ENCODE data around the gene GRIK4. TPM values are rescaled to one million over a fixed set of nuclear protein-coding genes. Genes with fewer than 3 reads are reported as not detected.

Gene GRIK4
- total RNA-seq, 2 experiments from 2014 or later = not detected

GRCh38 chr11:120995184-120995583, 483.6 kb downstream of the GRIK4 start:
- Mint-ChIP-seq H3K9me3 (no peaks in the 10 kb centered on the region), H3K4me3 (no peak overlapping the region), H3K27me3 (peaks cover 28% of the 10 kb centered on the region), H3K4me1 (ENCODE audit: low read depth) (no peaks in the 10 kb centered on the region), H3K27ac (no peak overlapping the region), H3K36me3 (ENCODE audit: low read depth) (no peaks in the 10 kb centered on the region)
- H3K4me1 ChIP-seq (ENCODE audit: insufficient read depth, low read length) = no peaks in the 10 kb centered on the region
- intact Hi-C loops (cut with DNase I, micrococcal nuclease) = no loop called here
- TF ChIP-seq, protein P1, sequence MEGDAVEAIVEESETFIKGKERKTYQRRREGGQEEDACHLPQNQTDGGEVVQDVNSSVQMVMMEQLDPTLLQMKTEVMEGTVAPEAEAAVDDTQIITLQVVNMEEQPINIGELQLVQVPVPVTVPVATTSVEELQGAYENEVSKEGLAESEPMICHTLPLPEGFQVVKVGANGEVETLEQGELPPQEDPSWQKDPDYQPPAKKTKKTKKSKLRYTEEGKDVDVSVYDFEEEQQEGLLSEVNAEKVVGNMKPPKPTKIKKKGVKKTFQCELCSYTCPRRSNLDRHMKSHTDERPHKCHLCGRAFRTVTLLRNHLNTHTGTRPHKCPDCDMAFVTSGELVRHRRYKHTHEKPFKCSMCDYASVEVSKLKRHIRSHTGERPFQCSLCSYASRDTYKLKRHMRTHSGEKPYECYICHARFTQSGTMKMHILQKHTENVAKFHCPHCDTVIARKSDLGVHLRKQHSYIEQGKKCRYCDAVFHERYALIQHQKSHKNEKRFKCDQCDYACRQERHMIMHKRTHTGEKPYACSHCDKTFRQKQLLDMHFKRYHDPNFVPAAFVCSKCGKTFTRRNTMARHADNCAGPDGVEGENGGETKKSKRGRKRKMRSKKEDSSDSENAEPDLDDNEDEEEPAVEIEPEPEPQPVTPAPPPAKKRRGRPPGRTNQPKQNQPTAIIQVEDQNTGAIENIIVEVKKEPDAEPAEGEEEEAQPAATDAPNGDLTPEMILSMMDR (IDR thresholded peaks at IDR 0.05) = no peak
- POLR2A ChIA-PET = no interaction called here
- CTCF ChIA-PET = no interaction called here
- H3K27ac ChIP-seq (ENCODE audit: low read depth in 1 of 2, low read length in 2 of 2) = no peak overlapping the region
- no peaks in the 10 kb centered on the region for H3K9me3 ChIP-seq (ENCODE audit: control insufficient read depth in 1 of 2, insufficient read depth in 1 of 2, low read length in 2 of 2)
- DNase-seq = no peak
- H3K4me3 ChIP-seq (ENCODE audit: low read length) = no peak overlapping the region
- no peaks in the 10 kb centered on the region for H3K36me3 ChIP-seq (ENCODE audit: insufficient read depth, low read length)
- peaks cover 0 to 5% of the 10 kb centered on the region in 2 experiments for H3K27me3 ChIP-seq (ENCODE audit: control insufficient read depth in 1 of 2, insufficient read depth in 2 of 2, low read length in 2 of 2)
- ATAC-seq (ENCODE audit: poor library complexity) = no peak

DNA sequence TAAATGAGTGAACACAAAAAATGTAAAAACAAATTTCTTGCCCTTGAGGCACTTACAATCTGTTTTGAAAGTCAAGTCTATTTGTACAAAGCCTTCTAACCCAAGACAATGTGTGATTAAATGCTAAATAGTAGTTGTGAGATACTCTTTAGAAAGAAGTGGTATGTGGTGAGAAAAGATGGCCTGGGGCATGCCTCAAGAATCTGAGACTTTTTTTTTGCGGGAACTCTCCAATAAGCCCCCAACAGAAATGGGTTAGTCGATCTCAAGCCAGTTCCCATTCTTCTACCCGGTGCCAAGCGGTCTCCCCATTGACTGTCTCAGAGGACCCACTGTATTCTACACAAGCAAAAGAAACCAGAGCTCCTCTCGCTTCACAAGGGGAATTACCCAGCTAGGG, 485.4 kb downstream of the GRIK4 start:
- ChIA-PET CTCF (interaction anchor here (0.8 kb wide), 1 partner anchor 549 kb away, joined by 3 read pairs; no protein-coding TSS in a partner anchor), POLR2A (no interaction called here)
- Histone ChIP-seq H3K9me3 (ENCODE audit: control insufficient read depth in 1 of 2, insufficient read depth in 1 of 2, low read length in 2 of 2) (no peaks in the 10 kb centered on the region), H3K4me1 (ENCODE audit: insufficient read depth, low read length) (no peaks in the 10 kb centered on the region), H3K27me3 (ENCODE audit: control insufficient read depth in 1 of 2, insufficient read depth in 2 of 2, low read length in 2 of 2) (peaks cover 0 to 5% of the 10 kb centered on the region in 2 experiments), H3K4me3 (ENCODE audit: low read length) (no peak overlapping the region), H3K36me3 (ENCODE audit: insufficient read depth, low read length) (no peaks in the 10 kb centered on the region), H3K27ac (ENCODE audit: low read depth in 1 of 2, low read length in 2 of 2) (no peak overlapping the region)
- H3K9me3 Mint-ChIP-seq = no peaks in the 10 kb centered on the region
- peaks cover 40% of the 10 kb centered on the region for H3K27me3 Mint-ChIP-seq
- DNase-seq (no peak), ATAC-seq (ENCODE audit: poor library complexity) (no peak)
- no peaks in the 10 kb centered on the region for H3K36me3 Mint-ChIP-seq (ENCODE audit: low read depth)
- TF ChIP-seq, protein P1 (IDR thresholded peaks at IDR 0.05) = no peak
- intact Hi-C loops (cut with DNase I, micrococcal nuclease) = no loop called here
- H3K27ac Mint-ChIP-seq = no peak overlapping the region
- H3K4me3 Mint-ChIP-seq = no peak overlapping the region
- H3K4me1 Mint-ChIP-seq (ENCODE audit: low read depth) = no peaks in the 10 kb centered on the region

- Histone ChIP-seq H3K9me3 (ENCODE audit: control insufficient read depth in 1 of 2, insufficient read depth in 1 of 2, low read length in 2 of 2) (no peaks in the 10 kb centered on the region), H3K27ac (ENCODE audit: low read depth in 1 of 2, low read length in 2 of 2) (no peak overlapping the region), H3K4me1 (ENCODE audit: insufficient read depth, low read length) (no peaks in the 10 kb centered on the region), H3K4me3 (ENCODE audit: low read length) (no peak overlapping the region), H3K36me3 (ENCODE audit: insufficient read depth, low read length) (no peaks in the 10 kb centered on the region), H3K27me3 (ENCODE audit: control insufficient read depth in 1 of 2, insufficient read depth in 2 of 2, low read length in 2 of 2) (peaks cover 0 to 5% of the 10 kb centered on the region in 2 experiments)
- intact Hi-C loops (cut with DNase I, micrococcal nuclease) = no loop called here
- Mint-ChIP-seq H3K9me3 (no peaks in the 10 kb centered on the region), H3K4me1 (ENCODE audit: low read depth) (no peaks in the 10 kb centered on the region), H3K36me3 (ENCODE audit: low read depth) (no peaks in the 10 kb centered on the region), H3K27ac (no peak overlapping the region), H3K27me3 (peaks cover 53% of the 10 kb centered on the region), H3K4me3 (no peak overlapping the region)
- ChIA-PET CTCF (interaction anchor here (1.0 kb wide), 1 partner anchor 9 kb away, joined by 3 read pairs; no protein-coding TSS in a partner anchor), POLR2A (no interaction called here)
- DNase-seq (no peak), ATAC-seq (ENCODE audit: poor library complexity) (no peak)
- TF ChIP-seq, protein P1 (IDR thresholded peaks at IDR 0.05) = no peak
Observed at GRCh38 chr11:120998581-120998980, 487.0 kb downstream of the GRIK4 start.

Measured in CD4-positive, alpha-beta T cell (primary cell).